22Rv1 (cell line): ENCODE measurements around the gene WNT3A.

Experiments
- H3K27ac ChIP-seq: fragments of 450-650 bp; 2 replicates; pipeline ENCODE4 v1.5.1; 2017
- ZFX ChIP-seq: fragments of 450-650 bp; IDR thresholded peaks from 2 replicates; pipeline ENCODE4 v1.6.1; 2017; ENCODE audit warnings: antibody characterized with exemption, borderline replicate concordance
- TF ChIP-seq, protein P1 (sequence below): fragments of 450-650 bp; IDR thresholded peaks from 2 replicates; pipeline ENCODE4 v1.5.1; 2017; ENCODE audit warnings: mild to moderate bottlenecking

Gene WNT3A

DNA sequence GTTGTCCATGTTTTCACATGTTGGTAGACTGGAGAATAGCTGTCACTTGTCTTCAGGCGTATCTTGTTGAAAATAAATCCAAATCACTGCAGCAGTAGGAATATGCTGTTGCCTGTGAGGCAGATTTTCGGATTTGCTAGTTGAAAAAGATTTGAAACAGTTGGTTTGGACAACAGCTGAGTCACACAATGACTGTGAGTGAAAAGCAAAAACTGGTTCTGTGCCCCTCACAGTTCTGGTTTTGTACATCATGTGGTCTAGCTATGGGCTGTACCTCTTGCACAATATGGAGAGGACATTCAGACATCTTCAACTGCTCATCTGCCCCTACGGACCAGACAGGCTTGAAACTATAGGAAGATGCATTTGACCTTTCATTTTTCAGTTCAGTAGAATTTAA lies 77.5 kb downstream of the WNT3A start:
- TF ChIP-seq, protein P1, sequence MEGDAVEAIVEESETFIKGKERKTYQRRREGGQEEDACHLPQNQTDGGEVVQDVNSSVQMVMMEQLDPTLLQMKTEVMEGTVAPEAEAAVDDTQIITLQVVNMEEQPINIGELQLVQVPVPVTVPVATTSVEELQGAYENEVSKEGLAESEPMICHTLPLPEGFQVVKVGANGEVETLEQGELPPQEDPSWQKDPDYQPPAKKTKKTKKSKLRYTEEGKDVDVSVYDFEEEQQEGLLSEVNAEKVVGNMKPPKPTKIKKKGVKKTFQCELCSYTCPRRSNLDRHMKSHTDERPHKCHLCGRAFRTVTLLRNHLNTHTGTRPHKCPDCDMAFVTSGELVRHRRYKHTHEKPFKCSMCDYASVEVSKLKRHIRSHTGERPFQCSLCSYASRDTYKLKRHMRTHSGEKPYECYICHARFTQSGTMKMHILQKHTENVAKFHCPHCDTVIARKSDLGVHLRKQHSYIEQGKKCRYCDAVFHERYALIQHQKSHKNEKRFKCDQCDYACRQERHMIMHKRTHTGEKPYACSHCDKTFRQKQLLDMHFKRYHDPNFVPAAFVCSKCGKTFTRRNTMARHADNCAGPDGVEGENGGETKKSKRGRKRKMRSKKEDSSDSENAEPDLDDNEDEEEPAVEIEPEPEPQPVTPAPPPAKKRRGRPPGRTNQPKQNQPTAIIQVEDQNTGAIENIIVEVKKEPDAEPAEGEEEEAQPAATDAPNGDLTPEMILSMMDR = no peak
- TF ChIP-seq ZFX = no peak
- peak overlapping the region; percentile 95; the same call in 1 of the 2 replicates for H3K27ac ChIP-seq

GRCh38 chr1:228084797-228085196 lies 78.0 kb downstream of the WNT3A start:
- peak overlapping the region; percentile 95; the same call in 1 of the 2 replicates for H3K27ac ChIP-seq
- TF ChIP-seq, protein P1 = no peak
- no peak for TF ChIP-seq ZFX

DNA sequence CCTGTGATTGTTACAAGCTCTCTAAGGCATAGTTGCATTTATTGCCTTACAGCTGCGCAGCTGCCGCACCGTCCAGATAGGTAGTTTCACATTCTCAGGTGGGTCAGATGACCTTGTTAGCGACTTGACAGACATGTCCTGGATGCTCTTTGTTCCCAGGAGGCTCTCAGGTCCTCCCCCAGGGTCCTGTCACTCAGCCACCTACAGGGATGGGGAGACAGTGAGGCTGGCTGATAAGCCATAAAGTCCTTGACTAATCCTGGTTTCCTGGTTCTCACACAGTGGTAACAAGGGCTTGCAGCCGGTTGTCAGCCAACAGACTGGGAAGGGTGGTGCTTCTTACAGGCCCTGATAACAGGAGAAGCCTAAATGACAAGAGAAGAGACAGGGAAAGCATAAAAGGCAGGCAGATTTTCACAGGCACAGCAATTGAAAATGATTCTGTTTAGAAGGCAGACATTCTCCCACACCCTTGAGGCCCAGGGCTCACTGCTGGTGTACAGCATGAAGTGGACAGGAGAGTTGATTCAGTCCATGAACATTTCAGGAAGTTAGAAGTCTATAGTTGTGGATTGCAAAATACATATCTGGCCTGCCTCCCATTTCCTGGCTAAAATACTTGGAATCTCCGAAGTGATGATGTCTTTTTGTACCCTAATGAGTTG lies 78.6 kb downstream of the WNT3A start:
- 0 out of 2 replicates have a peak overlapping the region, but pooled peaks have one; percentile 95 for H3K27ac ChIP-seq

DNA sequence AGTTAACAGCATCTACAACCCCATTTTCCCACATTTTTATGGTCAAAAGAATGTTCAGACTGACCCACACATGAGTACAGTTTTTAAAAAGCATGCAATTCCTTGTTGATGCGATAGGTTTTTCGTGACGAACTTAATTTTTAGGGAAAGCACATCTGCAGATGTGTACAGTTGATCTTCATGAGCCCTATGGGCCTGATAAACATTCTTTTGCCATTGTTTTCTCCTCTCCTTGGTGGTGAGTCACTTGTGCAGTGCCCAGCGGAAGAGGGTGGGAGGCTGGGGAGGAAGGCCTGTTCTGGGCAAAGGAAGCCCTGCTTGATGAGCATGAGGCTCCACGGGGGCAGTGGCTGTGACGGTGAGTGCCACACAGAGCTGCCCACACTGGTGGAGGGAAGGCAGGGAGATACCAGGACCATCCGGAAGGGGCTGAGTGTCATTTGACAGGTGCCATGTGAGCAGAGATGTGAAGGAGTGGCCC lies 81.0 kb downstream of the WNT3A start:
- H3K27ac ChIP-seq = 0 out of 2 replicates have a peak overlapping the region, but pooled peaks have one; percentile 10

More for the DNA sequence above, 78.6 kb downstream of the WNT3A start:
- no peak for TF ChIP-seq ZFX

DNA sequence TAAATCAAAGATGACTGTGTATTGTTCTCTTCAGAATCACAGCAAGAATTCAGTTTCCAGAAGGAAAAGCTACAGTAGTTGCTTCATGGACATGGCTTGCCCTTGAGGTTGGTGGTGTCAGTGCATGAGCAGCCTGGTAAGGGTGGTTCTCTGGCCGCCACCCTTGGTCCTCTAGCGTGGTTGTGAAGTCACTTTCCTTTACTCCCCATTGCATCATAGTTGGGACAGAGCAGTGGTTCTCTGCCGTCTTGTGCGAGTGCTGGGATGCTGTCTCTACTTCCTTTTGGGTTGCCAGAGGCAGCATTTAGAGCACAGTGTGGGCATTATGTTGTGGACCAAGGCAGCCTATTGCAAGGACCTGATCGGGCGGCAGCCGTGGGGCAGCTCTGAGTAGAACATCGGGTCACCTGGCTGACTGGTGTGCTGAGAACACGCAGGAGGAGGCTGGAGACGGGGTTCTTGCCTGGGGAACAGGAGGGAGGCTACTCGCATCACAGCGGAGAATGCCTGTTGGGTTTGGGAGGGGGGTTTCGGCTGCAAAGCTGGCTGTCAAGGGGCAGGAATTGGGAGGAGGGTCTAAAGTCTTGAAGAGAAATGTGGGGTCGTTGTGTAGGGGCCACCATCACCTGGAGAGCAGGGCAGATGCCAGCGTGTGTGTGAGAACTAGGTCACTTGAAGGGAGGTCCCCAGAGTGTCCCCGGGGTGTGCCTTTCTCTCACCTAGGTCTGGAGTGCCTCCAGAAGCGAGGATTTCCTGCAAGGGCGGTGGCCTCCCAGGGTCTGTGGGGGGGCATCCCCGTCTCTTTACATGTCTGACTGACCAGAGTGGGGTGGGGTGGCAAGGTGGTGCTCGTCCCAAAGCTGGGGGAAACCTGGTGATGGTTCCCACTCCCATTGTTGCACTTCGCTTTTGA lies 82.0 kb downstream of the WNT3A start:
- H3K27ac ChIP-seq = 0 out of 2 replicates have a peak overlapping the region, but pooled peaks have one; percentile 10

More for the DNA sequence above, 81.0 kb downstream of the WNT3A start:
- TF ChIP-seq, protein P1 = no peak
- TF ChIP-seq ZFX = no peak

GRCh38 chr1:228089519-228090380 lies 83.0 kb downstream of the WNT3A start:
- H3K27ac ChIP-seq = no peak overlapping the region

More for the DNA sequence above, 82.0 kb downstream of the WNT3A start:
- TF ChIP-seq ZFX = no peak
- TF ChIP-seq, protein P1 = no peak

More at GRCh38 chr1:228089519-228090380, 83.0 kb downstream of the WNT3A start:
- TF ChIP-seq ZFX = no peak
- TF ChIP-seq, protein P1 = no peak
